ENCODE results near the gene TBC1D10A. TPM values are rescaled to one million over a fixed set of nuclear protein-coding genes. Genes with fewer than 3 reads are reported as not detected.

Gene TBC1D10A
- total RNA-seq, 1 experiment from 2014 or later: 8.4 TPM

DNA sequence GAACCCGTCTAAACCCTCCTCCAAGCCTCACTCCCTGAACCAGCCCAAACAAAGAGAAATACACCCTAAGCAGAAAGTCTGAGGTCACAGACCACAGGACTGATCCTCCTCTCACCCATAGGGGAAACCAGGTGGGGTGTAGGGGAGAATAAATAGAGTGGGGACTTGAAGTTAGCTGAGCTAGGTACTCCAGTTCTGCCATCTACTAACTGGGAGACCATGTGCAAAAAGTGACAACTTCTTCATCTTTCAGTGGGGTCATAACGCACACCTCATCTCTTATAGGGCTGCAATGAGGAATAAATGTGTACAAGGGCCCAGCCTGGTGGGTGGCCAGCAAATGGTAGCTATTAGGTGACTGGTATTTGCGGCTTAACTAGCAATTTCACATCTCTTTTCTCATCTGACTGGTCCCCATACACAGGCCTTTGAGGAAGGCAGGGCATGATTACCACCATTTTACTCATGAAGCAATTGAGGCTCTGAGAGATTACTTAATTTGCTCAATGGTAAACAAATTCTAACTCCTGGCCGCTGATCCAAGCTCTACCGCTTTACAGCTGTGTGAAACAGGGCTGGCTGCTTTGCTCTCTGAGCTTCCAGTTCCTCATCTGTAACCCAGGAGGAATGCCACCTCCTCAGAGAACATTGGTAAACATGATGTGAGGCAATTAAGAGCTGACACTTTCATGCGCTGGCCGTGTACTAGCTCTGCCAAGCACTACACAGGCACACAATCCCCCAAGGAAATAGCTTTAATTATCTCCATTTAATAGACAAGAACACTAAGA, 16.6 kb downstream of the TBC1D10A start:
- H3K4me1 ChIP-seq (ENCODE audit: insufficient read depth, low read length): no peaks in the 10 kb centered on the region; the same call in 1 of the 2 replicates
- H3K14ac ChIP-seq (ENCODE audit: insufficient read depth, low read length): no peak overlapping the region
- no peaks in the 10 kb centered on the region for H3K36me3 Mint-ChIP-seq (ENCODE audit: insufficient read depth in 1 of 3, low read depth in 3 of 3)
- no peak for TF ChIP-seq CTCF (conservative IDR thresholded peaks at IDR 0.05)
- H3K27me3 Mint-ChIP-seq (ENCODE audit: low read depth): no peaks in the 10 kb centered on the region
- no peak overlapping the region for H4K5ac ChIP-seq (ENCODE audit: insufficient read length, low read depth, low read length)
- H2AK5ac ChIP-seq (ENCODE audit: insufficient read length, low read length): no peak overlapping the region
- no peak overlapping the region for H3K18ac ChIP-seq (ENCODE audit: insufficient read length, low read depth, low read length)
- no peaks in the 10 kb centered on the region; a peak in 1 of 5 replicates for H3K9me3 Mint-ChIP-seq
- H3K4ac ChIP-seq (ENCODE audit: low read depth, low read length): no peak overlapping the region
- H3K4me3 Mint-ChIP-seq: no peak overlapping the region
- peak overlapping the region in 2 of 3 experiments; percentile 36 to 54; a peak in 1 of 7 replicates for H3K27ac Mint-ChIP-seq
- no peak overlapping the region for H2BK15ac ChIP-seq (ENCODE audit: low read depth, low read length)
- no peaks in the 10 kb centered on the region for H4K20me1 ChIP-seq (ENCODE audit: control insufficient read depth, insufficient read depth, insufficient read length)
- H2AFZ ChIP-seq (ENCODE audit: low read length): no peak overlapping the region
- H2BK120ac ChIP-seq (ENCODE audit: low read depth, low read length, poor library complexity, severe bottlenecking): no peak overlapping the region
- no peak overlapping the region for H2BK12ac ChIP-seq (ENCODE audit: insufficient read length, low read depth, low read length)
- no peaks in the 10 kb centered on the region for H3K79me1 ChIP-seq (ENCODE audit: insufficient read depth, low read depth, low read length, poor library complexity, severe bottlenecking)
- no peak overlapping the region for H3K4me2 ChIP-seq (ENCODE audit: insufficient read depth, insufficient read length, low read length)
- H2BK5ac ChIP-seq (ENCODE audit: insufficient read length, low read length): no peak overlapping the region
- no peak overlapping the region for H3K23ac ChIP-seq (ENCODE audit: insufficient read length, low read depth, low read length)
- H3K9me3 ChIP-seq (ENCODE audit: control insufficient read depth, low read depth, low read length): no peaks in the 10 kb centered on the region
- peaks cover 11% of the 10 kb centered on the region in 2 experiments for H3K4me1 Mint-ChIP-seq
- no peak overlapping the region for H3K9ac ChIP-seq (ENCODE audit: extremely low read depth, insufficient read length, low read length)
- no peak overlapping the region for H4K8ac ChIP-seq (replicated peaks; ENCODE audit: insufficient read length, low read depth, low read length)
- H3K79me2 ChIP-seq (ENCODE audit: insufficient read depth, low read length): no peaks in the 10 kb centered on the region
- H2BK20ac ChIP-seq (ENCODE audit: low read depth, low read length, poor library complexity, severe bottlenecking): no peak overlapping the region
- H3K27ac ChIP-seq (ENCODE audit: insufficient read length, low read depth, low read length): no peak overlapping the region
- H3K27me3 ChIP-seq (ENCODE audit: insufficient read depth, low read length): no peaks in the 10 kb centered on the region
- no peak for DNase-seq
- no peaks in the 10 kb centered on the region for H3K23me2 ChIP-seq (ENCODE audit: insufficient read length, low read depth, low read length, poor library complexity, severe bottlenecking)
- no peak overlapping the region for H3T11ph ChIP-seq (ENCODE audit: low read length)
- no peak overlapping the region for H3K56ac ChIP-seq (ENCODE audit: insufficient read length, low read depth, low read length)
- WGBS (ENCODE audit: extremely low coverage, insufficient read length, low lambda C conversion rate): no CpG with 5 or more reads among the region's 7 CpGs
- no peak overlapping the region for H4K91ac ChIP-seq (ENCODE audit: insufficient read length, low read depth, low read length)

Measured in H9 (cell line).